ENCODE measurements around the gene THAP7. TPM values are rescaled to one million over a fixed set of nuclear protein-coding genes. Genes with fewer than 3 reads are reported as not detected.

THAP7 gene
- total RNA-seq, 1 donor from 2014 or later = 26.4 TPM

GRCh38 chr22:20992456-20993303, 9.2 kb downstream of the THAP7 start:
- no peak for TF ChIP-seq CTCF (conservative IDR thresholded peaks at IDR 0.05)
- H3K36me3 Mint-ChIP-seq = no peaks in the 10 kb centered on the region
- no peaks in the 10 kb centered on the region for H3K27me3 Mint-ChIP-seq
- H3K9me3 Mint-ChIP-seq = no peaks in the 10 kb centered on the region
- DNase-seq (ENCODE audit: extremely low spot score, unreplicated experiment) = no peak
- no peaks in the 10 kb centered on the region for H3K4me1 Mint-ChIP-seq (ENCODE audit: unreplicated experiment)
- H3K4me3 Mint-ChIP-seq = no peak overlapping the region
- H3K27ac Mint-ChIP-seq = no peak overlapping the region

- Mint-ChIP-seq H3K27me3 (no peaks in the 10 kb centered on the region), H3K27ac (no peak overlapping the region), H3K36me3 (no peaks in the 10 kb centered on the region), H3K4me3 (no peak overlapping the region), H3K9me3 (no peaks in the 10 kb centered on the region), H3K4me1 (ENCODE audit: unreplicated experiment) (no peaks in the 10 kb centered on the region)
- TF ChIP-seq CTCF (conservative IDR thresholded peaks at IDR 0.05) = no peak
- DNase-seq (ENCODE audit: extremely low spot score, unreplicated experiment) = no peak
These were observed 9.9 kb downstream of the THAP7 start for GRCh38 chr22:20992056-20992442.

- H3K4me1 Mint-ChIP-seq (ENCODE audit: unreplicated experiment) = no peaks in the 10 kb centered on the region
These were observed 10.5 kb downstream of the THAP7 start for GRCh38 chr22:20991252-20992055.

GRCh38 chr22:20990184-20991180, 11.4 kb downstream of the THAP7 start:
- H3K4me3 Mint-ChIP-seq = no peak overlapping the region
- H3K27ac Mint-ChIP-seq = no peak overlapping the region
- H3K9me3 Mint-ChIP-seq = no peaks in the 10 kb centered on the region
- DNase-seq (ENCODE audit: extremely low spot score, unreplicated experiment) = no peak
- no peaks in the 10 kb centered on the region for H3K27me3 Mint-ChIP-seq
- peaks cover 6% of the 10 kb centered on the region for H3K36me3 Mint-ChIP-seq
- no peaks in the 10 kb centered on the region for H3K4me1 Mint-ChIP-seq (ENCODE audit: unreplicated experiment)
- no peak for TF ChIP-seq CTCF (conservative IDR thresholded peaks at IDR 0.05)

More at GRCh38 chr22:20991252-20992055, 10.5 kb downstream of the THAP7 start:
- Mint-ChIP-seq H3K9me3 (no peaks in the 10 kb centered on the region), H3K27me3 (no peaks in the 10 kb centered on the region), H3K27ac (no peak overlapping the region), H3K4me3 (no peak overlapping the region), H3K36me3 (peaks cover 2% of the 10 kb centered on the region)
- no peak for DNase-seq (ENCODE audit: extremely low spot score, unreplicated experiment)
- TF ChIP-seq CTCF (conservative IDR thresholded peaks at IDR 0.05) = no peak

Data from type B pancreatic cell (in vitro differentiated cells).